RWPE2 (cell line): ENCODE results near the gene NPBWR2.

Experiments used
- ATAC-seq: fragments of 200-7000 bp; cut with Tn5 transposase; 3 replicates; pipeline ENCODE4 v1.9.1; 2021; ENCODE audit warnings: low read depth
- DNase-seq: peaks from one replicate; pipeline ENCODE4 v3.0.0-alpha.2; 2020; ENCODE audit warnings: low spot score
- H3K27ac ChIP-seq: fragments of 450-650 bp; 2 replicates; pipeline ENCODE4 v1.5.1; 2017; ENCODE audit warnings: mild to moderate bottlenecking; ENCODE audit not compliant: poor library complexity, severe bottlenecking
- H3K27me3 ChIP-seq: fragments of 250-450 bp; sonication (Bioruptor Pico); 2 replicates; pipeline ENCODE4 v1.5.1; 2021; ENCODE audit warnings: mild to moderate bottlenecking, moderate library complexity; ENCODE audit not compliant: insufficient read depth, poor library complexity, severe bottlenecking
- H3K36me3 ChIP-seq: fragments of 250-450 bp; sonication (Bioruptor Pico); 2 replicates; pipeline ENCODE4 v1.5.1; 2020; ENCODE audit warnings: low read depth, mild to moderate bottlenecking, moderate library complexity
- H3K4me1 ChIP-seq: fragments of 250-450 bp; sonication (Bioruptor Pico); 2 replicates; pipeline ENCODE4 v1.5.1; 2021; ENCODE audit warnings: mild to moderate bottlenecking, moderate library complexity; ENCODE audit not compliant: insufficient read depth, poor library complexity, severe bottlenecking
- H3K4me3 ChIP-seq: fragments of 250-450 bp; sonication (Bioruptor Pico); 2 replicates; pipeline ENCODE4 v1.5.1; 2021; ENCODE audit warnings: mild to moderate bottlenecking, moderate library complexity; ENCODE audit not compliant: severe bottlenecking
- H3K9me3 ChIP-seq: fragments of 250-450 bp; sonication (Bioruptor Pico); 2 replicates; pipeline ENCODE4 v1.5.1; 2021; ENCODE audit warnings: mild to moderate bottlenecking, moderate library complexity; ENCODE audit not compliant: severe bottlenecking
- CTCF ChIP-seq: fragments of 450-650 bp; IDR thresholded peaks from one replicate; pipeline ENCODE4 v1.5.1; 2017; ENCODE audit warnings: mild to moderate bottlenecking, moderate library complexity; ENCODE audit not compliant: poor library complexity, severe bottlenecking

The NPBWR2 gene

GRCh38 chr20:64098471-64099013 lies 8.8 kb downstream of the NPBWR2 start:
- DNase-seq (no peak), ATAC-seq (no peak)
- no peak for TF ChIP-seq CTCF
- H3K4me3 ChIP-seq, result no peak overlapping the region
- H3K36me3 ChIP-seq, result no peaks in the 10 kb centered on the region
- H3K9me3 ChIP-seq, result no peaks in the 10 kb centered on the region
- H3K27ac ChIP-seq, result no peak overlapping the region
- H3K4me1 ChIP-seq, result no peaks in the 10 kb centered on the region
- peaks cover 37% of the 10 kb centered on the region for H3K27me3 ChIP-seq

- ATAC-seq, result no peak
- DNase-seq, result no peak
These were observed 10.8 kb downstream of the NPBWR2 start for GRCh38 chr20:64096535-64096934.

GRCh38 chr20:64095927-64096326 lies 11.4 kb downstream of the NPBWR2 start:
- Histone ChIP-seq H3K36me3 (no peaks in the 10 kb centered on the region), H3K27ac (no peak overlapping the region), H3K9me3 (no peaks in the 10 kb centered on the region), H3K27me3 (peaks cover 11% of the 10 kb centered on the region), H3K4me3 (no peak overlapping the region), H3K4me1 (no peaks in the 10 kb centered on the region)
- ATAC-seq (no peak), DNase-seq (no peak)
- no peak for TF ChIP-seq CTCF

More at GRCh38 chr20:64096535-64096934, 10.8 kb downstream of the NPBWR2 start:
- Histone ChIP-seq H3K36me3 (no peaks in the 10 kb centered on the region), H3K27ac (no peak overlapping the region), H3K4me1 (no peaks in the 10 kb centered on the region), H3K4me3 (no peak overlapping the region), H3K9me3 (no peaks in the 10 kb centered on the region), H3K27me3 (peaks cover 17% of the 10 kb centered on the region)
- no peak for TF ChIP-seq CTCF

- ATAC-seq (no peak), DNase-seq (no peak)
- no peaks in the 10 kb centered on the region for H3K36me3 ChIP-seq
- no peak overlapping the region for H3K27ac ChIP-seq
- H3K27me3 ChIP-seq, result peaks cover 6% of the 10 kb centered on the region
- TF ChIP-seq CTCF, result no peak
- no peaks in the 10 kb centered on the region for H3K4me1 ChIP-seq
- H3K9me3 ChIP-seq, result no peaks in the 10 kb centered on the region
- H3K4me3 ChIP-seq, result no peak overlapping the region
These were observed 11.9 kb downstream of the NPBWR2 start for GRCh38 chr20:64095455-64095854.

GRCh38 chr20:64093013-64093503 lies 14.3 kb downstream of the NPBWR2 start:
- H3K36me3 ChIP-seq, result no peaks in the 10 kb centered on the region
- no peak overlapping the region for H3K4me3 ChIP-seq
- no peak; the same call in 2 of the 3 replicates for ATAC-seq
- no peak for TF ChIP-seq CTCF
- H3K27me3 ChIP-seq, result no peaks in the 10 kb centered on the region
- no peaks in the 10 kb centered on the region for H3K4me1 ChIP-seq
- DNase-seq, result no peak
- no peaks in the 10 kb centered on the region for H3K9me3 ChIP-seq
- no peak overlapping the region for H3K27ac ChIP-seq
